Globus pallidus (tissue), 1 donor: ENCODE measurements around the gene PDCD10.

Source experiments
- DNase-seq: peaks from one replicate; pipeline ENCODE4 v3.0.0-alpha.2; 2015; ENCODE audit warnings: low spot score

PDCD10 gene

GRCh38 chr3:167684388-167684993 lies 50.2 kb downstream of the PDCD10 start:
- DNase-seq = peak; percentile 69

DNA sequence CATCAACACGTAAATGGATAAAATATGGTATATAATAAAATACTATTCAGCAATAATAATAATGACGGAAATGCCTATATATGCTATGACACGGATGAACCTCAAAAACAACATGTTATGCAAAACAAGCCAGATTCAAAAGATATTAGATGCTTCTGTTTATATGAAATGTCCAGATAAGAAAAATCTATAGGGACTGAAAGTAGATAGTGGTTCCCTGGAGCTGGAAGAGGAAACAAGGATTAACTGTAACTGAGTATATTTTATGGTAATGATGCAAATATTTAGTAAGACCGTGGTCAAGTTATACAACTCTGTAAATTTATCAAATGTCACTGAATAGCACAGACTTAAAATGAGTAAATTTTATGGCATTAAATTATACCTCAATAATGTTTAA lies 55.2 kb downstream of the PDCD10 start:
- DNase-seq = no peak

DNA sequence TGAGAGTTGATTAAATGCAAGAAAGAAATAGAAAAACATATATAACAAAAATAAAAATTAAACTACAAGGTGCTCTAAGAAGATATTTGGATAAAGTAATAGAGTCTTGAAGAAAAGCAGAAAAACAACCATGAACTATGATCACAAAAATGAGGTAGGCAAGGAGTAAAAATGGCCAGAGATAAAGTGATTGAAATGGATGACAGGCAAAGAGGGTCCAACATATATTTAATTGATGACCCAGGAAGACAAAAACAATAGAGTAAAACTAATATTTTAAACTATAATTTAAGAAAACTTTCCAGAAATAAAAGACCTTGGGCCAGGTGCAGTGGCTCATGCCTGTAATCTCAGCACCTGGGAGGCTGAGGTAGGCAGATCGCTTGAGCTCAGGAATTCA lies 58.8 kb downstream of the PDCD10 start:
- DNase-seq = no peak

DNA sequence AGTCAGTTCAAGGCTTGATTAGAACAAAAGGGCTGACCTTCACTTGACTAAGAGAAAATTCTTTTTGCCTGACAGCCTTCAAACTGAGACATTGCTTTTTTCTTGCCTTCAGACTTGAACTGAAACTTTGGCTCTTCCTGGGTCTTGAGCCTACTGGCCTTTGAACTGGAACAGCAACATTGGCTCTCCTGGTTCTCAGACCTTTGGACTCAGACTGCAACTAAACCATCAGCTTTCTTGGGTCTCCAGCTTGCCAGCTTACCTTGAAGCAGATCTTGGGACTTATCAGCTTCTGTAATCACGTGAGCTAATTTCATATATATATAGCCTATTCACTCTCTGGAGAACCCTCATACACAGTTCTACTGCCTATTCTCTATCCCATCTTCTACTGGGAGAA lies 61.5 kb downstream of the PDCD10 start:
- DNase-seq = no peak

DNA sequence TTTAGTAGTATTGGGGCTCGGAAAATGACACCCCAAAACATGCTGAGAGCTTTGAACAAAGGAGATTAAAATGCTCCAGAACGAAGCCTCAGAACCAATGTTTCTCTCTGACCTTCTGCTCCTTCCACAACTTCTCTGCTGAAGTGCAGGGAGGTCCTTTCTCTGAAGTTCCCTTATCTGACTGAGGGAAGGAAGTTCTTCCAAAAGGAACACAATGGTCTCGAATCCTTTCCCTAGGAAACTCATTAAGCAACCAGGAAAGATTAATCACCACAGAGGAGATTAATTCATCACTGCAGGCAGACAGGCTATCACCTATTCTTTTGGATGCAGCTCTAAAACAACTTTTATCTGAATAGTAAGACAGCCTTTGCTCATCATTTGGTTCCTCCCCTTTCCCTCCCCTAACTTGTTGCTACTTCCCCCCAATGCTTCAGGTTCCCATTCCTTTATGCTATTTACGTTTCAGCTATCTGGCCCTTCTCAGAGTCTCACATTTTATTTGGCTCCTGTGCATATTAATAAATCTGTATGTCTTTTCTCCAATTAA lies 62.7 kb downstream of the PDCD10 start:
- DNase-seq = no peak

GRCh38 chr3:167669699-167670098 lies 65.0 kb downstream of the PDCD10 start:
- no peak for DNase-seq

- DNase-seq = no peak
Observed at GRCh38 chr3:167668651-167669050, 66.0 kb downstream of the PDCD10 start.

- no peak for DNase-seq
Observed at GRCh38 chr3:167666563-167666962, 68.1 kb downstream of the PDCD10 start.

DNA sequence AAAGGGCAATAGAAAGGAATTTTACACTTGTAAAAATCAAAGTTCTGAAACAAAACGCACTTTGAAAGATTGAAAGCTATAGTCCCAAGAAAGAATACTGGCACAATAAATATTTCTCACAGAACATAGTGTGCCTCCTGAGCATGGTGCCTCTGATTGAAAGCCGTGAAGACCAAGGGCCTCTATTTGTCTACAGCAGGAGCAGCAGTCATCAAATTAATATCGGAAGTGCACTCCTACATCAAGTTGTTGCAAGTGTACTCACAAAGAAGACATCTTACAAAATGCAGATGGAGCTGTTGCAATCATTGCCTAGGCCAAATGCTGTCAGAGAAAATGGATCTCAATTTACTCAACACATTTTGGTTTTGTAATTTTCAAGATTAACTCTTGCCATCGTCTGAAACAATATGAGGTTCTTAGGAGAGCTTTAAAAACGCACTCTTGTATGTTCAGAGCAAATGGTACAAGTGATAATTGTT lies 71.7 kb downstream of the PDCD10 start:
- no peak for DNase-seq

DNA sequence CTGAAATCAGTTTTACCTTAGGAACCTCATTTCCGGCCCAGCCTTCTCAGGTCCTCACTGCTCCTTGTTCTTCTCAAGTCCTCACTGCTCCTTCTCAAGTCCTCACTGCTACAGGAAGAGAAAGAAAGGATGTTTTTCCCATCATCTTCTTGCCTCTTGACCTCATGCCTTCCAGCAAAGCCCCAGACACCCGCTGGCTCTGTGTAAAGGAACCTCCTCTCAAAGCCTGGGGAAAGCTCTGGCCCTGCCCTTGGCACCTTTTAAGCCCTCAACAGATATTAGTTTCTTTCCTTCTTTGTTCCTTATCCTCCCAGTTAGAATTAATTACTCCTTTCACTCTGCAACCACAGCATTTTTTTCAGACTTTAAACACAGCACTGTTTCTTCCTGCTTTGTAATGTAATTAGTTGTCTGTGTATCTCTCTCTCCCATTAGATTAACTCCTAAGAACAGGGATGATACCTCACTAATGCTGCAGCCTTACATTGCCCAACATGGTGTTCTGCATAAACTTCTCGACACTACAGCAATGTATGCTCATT lies 76.9 kb downstream of the PDCD10 start:
- DNase-seq = no peak

- no peak for DNase-seq
Observed at GRCh38 chr3:167656821-167657220, 77.9 kb downstream of the PDCD10 start.

GRCh38 chr3:167653760-167654159 lies 80.9 kb downstream of the PDCD10 start, which contains the start of gene WDR49:
Gene WDR49 (minus strand): TSS chr3:167653942. CDS start chr3:167653425, 517 bp downstream.
- DNase-seq = peak; percentile 19

DNA sequence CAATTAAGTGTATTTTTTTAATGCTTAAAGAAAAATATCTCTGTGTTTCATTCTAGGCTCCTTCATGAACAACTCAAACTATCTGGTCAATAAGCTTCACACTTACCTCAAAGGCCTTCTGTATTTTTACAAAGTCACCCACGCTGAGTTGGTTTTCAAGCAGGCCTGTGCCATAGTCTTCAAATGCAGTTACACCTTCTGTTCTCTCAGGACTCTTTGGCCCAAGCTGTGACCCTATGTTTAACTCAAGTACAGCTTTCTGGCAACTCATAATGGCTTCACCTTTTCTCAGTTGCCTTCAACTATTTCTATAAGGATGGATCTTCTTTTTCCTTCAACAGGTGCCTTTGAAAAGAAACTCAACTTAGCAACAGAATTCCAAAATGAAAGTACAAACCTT lies 81.5 kb downstream of the PDCD10 start:
- DNase-seq = no peak

- no peak for DNase-seq
Observed at GRCh38 chr3:167651826-167652225, 82.9 kb downstream of the PDCD10 start.

GRCh38 chr3:167650459-167650858 lies 84.2 kb downstream of the PDCD10 start:
- DNase-seq = no peak

DNA sequence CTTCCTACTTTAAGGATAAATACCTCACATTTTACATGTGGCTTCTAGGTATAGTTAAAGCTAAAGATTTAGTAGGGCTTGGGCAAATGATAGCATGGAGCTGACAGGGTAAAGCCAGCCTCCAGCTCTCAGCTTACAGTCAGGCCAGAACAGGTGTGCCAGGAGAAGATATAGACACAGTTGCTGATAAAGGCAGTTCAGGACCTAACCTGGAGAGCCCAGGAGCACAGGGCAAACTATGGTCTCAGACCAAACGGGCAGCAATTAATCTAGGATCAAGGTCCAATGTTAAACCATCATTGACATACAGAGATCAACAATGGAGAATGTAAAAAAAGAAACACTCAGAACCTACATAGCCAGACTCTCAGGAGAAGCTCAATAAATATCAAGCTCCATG lies 84.9 kb downstream of the PDCD10 start:
- DNase-seq = no peak

DNA sequence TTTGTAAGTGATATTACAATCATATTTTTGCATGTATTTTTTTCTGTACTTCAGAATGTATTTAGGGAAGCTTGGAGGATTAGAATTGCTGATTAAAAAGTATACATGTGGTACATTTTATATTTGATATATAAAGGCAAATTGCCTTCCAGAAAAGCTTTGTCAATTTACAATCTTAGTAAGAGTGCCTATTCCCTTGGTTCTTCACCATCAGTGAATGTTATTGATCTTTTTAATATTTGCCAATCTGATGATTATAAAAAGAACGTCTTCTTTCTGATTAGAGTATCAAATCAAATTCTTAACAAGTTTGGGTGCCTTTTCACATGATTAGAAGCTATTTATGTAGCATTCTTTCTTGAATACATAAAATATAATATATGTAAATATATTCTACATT lies 90.1 kb downstream of the PDCD10 start:
- no peak for DNase-seq
